Endothelial cell of hepatic sinusoid (primary cell): Measurements from ENCODE around the gene NOC4L.

Experiments used
- in situ Hi-C: cut with HindIII; loops from 2 replicates; pipeline ENCODE4 v1.10.0; 2017; ENCODE audit warnings: low sequenced_read_pairs

Gene NOC4L

GRCh38 chr12:132167611-132168310, 23.5 kb downstream of the NOC4L start:
- in situ Hi-C loops, result no loop called here

- in situ Hi-C loops, result no loop called here
Measured at GRCh38 chr12:132168311-132169031, 24.2 kb downstream of the NOC4L start.

GRCh38 chr12:132169376-132169775, 25.1 kb downstream of the NOC4L start:
- in situ Hi-C loops, result no loop called here

- in situ Hi-C loops, result no loop called here
Measured at GRCh38 chr12:132170094-132170636, 25.9 kb downstream of the NOC4L start.

- in situ Hi-C loops, result no loop called here
Measured at GRCh38 chr12:132170637-132171292, 26.5 kb downstream of the NOC4L start.

GRCh38 chr12:132171293-132171967, 27.2 kb downstream of the NOC4L start:
- in situ Hi-C loops, result no loop called here

GRCh38 chr12:132171968-132172521, 27.8 kb downstream of the NOC4L start:
- in situ Hi-C loops, result no loop called here

- in situ Hi-C loops, result no loop called here
Measured at GRCh38 chr12:132172619-132173018, 28.4 kb downstream of the NOC4L start.

- in situ Hi-C loops, result no loop called here
Measured at GRCh38 chr12:132173135-132174014, 29.1 kb downstream of the NOC4L start.

GRCh38 chr12:132174015-132174838, 30.0 kb downstream of the NOC4L start:
- in situ Hi-C loops, result no loop called here

- in situ Hi-C loops, result no loop called here
Measured at GRCh38 chr12:132174839-132175490, 30.7 kb downstream of the NOC4L start.

GRCh38 chr12:132175496-132176384, 31.5 kb downstream of the NOC4L start:
- in situ Hi-C loops, result no loop called here

GRCh38 chr12:132176385-132176919, 32.2 kb downstream of the NOC4L start:
- in situ Hi-C loops, result no loop called here

- in situ Hi-C loops, result no loop called here
Measured at GRCh38 chr12:132176920-132177551, 32.8 kb downstream of the NOC4L start.

- in situ Hi-C loops, result no loop called here
Measured at GRCh38 chr12:132178316-132178715, 34.1 kb downstream of the NOC4L start.

GRCh38 chr12:132178801-132179401, 34.6 kb downstream of the NOC4L start:
- in situ Hi-C loops, result no loop called here
